GM23338 (cell line): ENCODE results near the gene GOLGA8R. TPM values are rescaled to one million over a fixed set of nuclear protein-coding genes. Genes with fewer than 3 reads are reported as not detected.
"Not testable (repeated sequence)": the region's sequence is repeated elsewhere in the genome, so short reads cannot be mapped to it uniquely, and the experiment has no call there.

Experiments
- ATAC-seq: fragments of 200-7000 bp; cut with Tn5 transposase; 3 replicates; pipeline ENCODE4 v1.9.1; 2020
- DNase-seq: peaks from one replicate; pipeline ENCODE4 v3.0.0-alpha.2; 2015; ENCODE audit warnings: low spot score
- H2AFZ ChIP-seq: fragments of 200-600 bp; sonication (generic); 2 replicates; pipeline ENCODE4 v1.8.0; 2016; ENCODE audit warnings: antibody characterized with exemption, mild to moderate bottlenecking, moderate library complexity
- H3F3A ChIP-seq: fragments of 200-600 bp; sonication (generic); replicated peaks from 2 replicates; pipeline ENCODE4 v1.8.0; 2017; ENCODE audit warnings: antibody characterized with exemption, mixed run types, low read depth
- H3K27ac ChIP-seq: fragments of 200-600 bp; sonication (generic); 2 replicates; pipeline ENCODE4 v1.6.1; 2016; ENCODE audit warnings: low read depth
- H3K27me3 ChIP-seq: fragments of 200-600 bp; sonication (generic); 2 replicates; pipeline ENCODE4 v1.8.0; 2016; ENCODE audit warnings: mild to moderate bottlenecking, mixed run types, moderate library complexity; ENCODE audit not compliant: insufficient read depth
- H3K36me3 ChIP-seq: fragments of 200-600 bp; sonication (generic); 2 replicates; pipeline ENCODE4 v1.8.0; 2016; ENCODE audit warnings: mild to moderate bottlenecking; ENCODE audit not compliant: insufficient read depth
- H3K4me1 ChIP-seq: fragments of 200-600 bp; sonication (generic); 2 replicates; pipeline ENCODE4 v1.8.0; 2016; ENCODE audit warnings: mild to moderate bottlenecking, moderate library complexity; ENCODE audit not compliant: insufficient read depth
- H3K4me2 ChIP-seq: fragments of 200-600 bp; sonication (generic); 2 replicates; pipeline ENCODE4 v1.7.1; 2017; ENCODE audit warnings: mixed run types
- H3K4me3 ChIP-seq: fragments of 200-600 bp; sonication (generic); 2 replicates; pipeline ENCODE4 v1.6.1; 2016; ENCODE audit warnings: mixed run types
- H3K79me2 ChIP-seq: fragments of 200-600 bp; sonication (generic); replicated peaks from 2 replicates; pipeline ENCODE4 v1.8.0; 2017; ENCODE audit warnings: mild to moderate bottlenecking; ENCODE audit not compliant: insufficient read depth
- H3K9me2 ChIP-seq: fragments of 200-600 bp; sonication (generic); 2 replicates; pipeline ENCODE4 v1.8.0; 2017; ENCODE audit not compliant: insufficient read depth
- H4K20me1 ChIP-seq: fragments of 200-600 bp; sonication (generic); replicated peaks from 2 replicates; pipeline ENCODE4 v1.8.0; 2017; ENCODE audit warnings: mild to moderate bottlenecking; ENCODE audit not compliant: insufficient read depth
- H3K27ac Mint-ChIP-seq: 2 replicates; pipeline ENCODE4 v1.8.0; 2020; ENCODE audit warnings: inconsistent platforms, mild to moderate bottlenecking, moderate library complexity, mixed read lengths
- H3K27me3 Mint-ChIP-seq: 3 replicates; pipeline ENCODE4 v1.8.0; 2022; ENCODE audit warnings: low read depth, mild to moderate bottlenecking, moderate library complexity, mixed read lengths, inconsistent platforms; ENCODE audit not compliant: insufficient read depth, poor library complexity
- H3K36me3 Mint-ChIP-seq: 3 replicates; pipeline ENCODE4 v1.8.0; 2021; ENCODE audit warnings: low read depth, mild to moderate bottlenecking, inconsistent platforms, moderate library complexity, mixed read lengths
- H3K4me1 Mint-ChIP-seq: 3 replicates; pipeline ENCODE4 v1.8.0; 2020; ENCODE audit warnings: mild to moderate bottlenecking, inconsistent platforms, mixed read lengths
- H3K4me3 Mint-ChIP-seq: 3 replicates; pipeline ENCODE4 v1.8.0; 2021; ENCODE audit warnings: moderate library complexity, mild to moderate bottlenecking, inconsistent platforms, mixed read lengths
- H3K9me3 Mint-ChIP-seq: 3 replicates; pipeline ENCODE4 v1.8.0; 2020; ENCODE audit warnings: moderate library complexity, mild to moderate bottlenecking, inconsistent platforms, mixed read lengths
- polyA plus RNA-seq: library from polyadenylated mRNA; unstranded; fragments of >200 nt; fragmentation: Nextera tagmentation; extraction: Ambion mirVana; gene quantifications from 2 replicates; pipeline ENCODE4 v1.2.1, GENCODE V29; 2016
- total RNA-seq: library from RNA; depleted of rRNA; stranded (reverse); fragments of >200 nt; shearing (Covaris generic); gene quantifications from 2 replicates; pipeline ENCODE4 v1.2.3, GENCODE V29; 2014

The GOLGA8R gene
- total and polyA plus RNA-seq, 2 experiments from 2014 or later: 0.17 to 0.27 TPM

DNA sequence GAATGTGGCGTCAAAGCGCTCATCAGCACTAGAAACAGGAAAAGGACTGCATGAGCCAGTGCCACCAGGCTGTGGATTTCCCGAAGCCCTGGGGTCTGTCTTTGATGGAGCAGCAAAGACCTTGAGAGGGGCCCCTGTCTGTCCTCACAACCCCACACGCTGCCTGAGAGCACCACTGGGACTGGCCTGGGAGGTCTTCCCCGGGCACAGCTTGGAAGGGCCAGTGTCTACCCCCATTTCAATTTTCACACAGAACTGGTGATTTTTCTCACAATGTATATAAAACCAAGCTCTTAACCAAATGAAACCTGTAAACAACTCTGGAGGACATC lies 37.0 kb downstream of the GOLGA8R start:
- H3K4me3 Mint-ChIP-seq, H3K79me2 ChIP-seq, H3K4me3 ChIP-seq, H2AFZ ChIP-seq, H3K4me2 ChIP-seq, H3K36me3 ChIP-seq, H3K27me3 Mint-ChIP-seq, H3K27ac ChIP-seq, H3K36me3 Mint-ChIP-seq, H3F3A ChIP-seq, H4K20me1 ChIP-seq, H3K27ac Mint-ChIP-seq, H3K9me3 Mint-ChIP-seq, H3K27me3 ChIP-seq, H3K4me1 Mint-ChIP-seq, DNase-seq, H3K4me1 ChIP-seq, H3K9me2 ChIP-seq: not testable (repeated sequence)
- peak; percentile 57 for ATAC-seq

DNA sequence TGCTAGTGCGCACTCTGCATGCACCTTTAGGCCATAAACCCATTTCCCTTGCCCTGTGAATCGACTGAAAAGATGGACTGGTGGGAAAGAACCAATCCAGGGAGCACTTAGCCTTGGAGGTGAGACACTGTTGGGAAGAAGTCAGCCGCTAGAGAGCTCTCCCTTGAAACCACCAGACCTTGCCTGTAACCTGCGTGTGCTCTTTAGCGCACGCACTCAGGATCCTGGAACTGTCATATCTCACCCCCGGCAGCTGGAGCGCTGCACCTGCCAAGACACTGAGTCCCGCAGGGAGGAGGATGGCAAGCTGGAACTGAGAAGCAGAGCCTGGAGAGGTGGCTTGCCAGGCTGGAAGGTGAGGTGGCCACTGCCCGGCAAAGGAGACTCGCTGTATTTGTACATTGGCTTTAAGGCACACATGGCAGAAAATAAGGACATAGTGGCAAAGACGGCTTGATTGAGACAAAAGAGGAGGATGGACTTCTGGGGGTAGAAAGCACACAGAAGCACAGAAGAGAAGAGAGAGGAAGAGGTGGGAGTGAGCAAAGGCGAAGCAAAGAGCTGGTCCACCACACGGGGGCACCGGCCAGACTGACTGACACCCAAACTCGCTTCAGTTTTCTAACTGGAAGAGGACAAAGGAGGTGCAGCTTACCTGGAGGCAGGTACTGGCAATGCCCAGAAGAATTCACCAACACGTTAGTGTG lies 37.5 kb downstream of the GOLGA8R start:
- not testable (repeated sequence) for H3K4me1 ChIP-seq, H3K36me3 ChIP-seq, H3K4me1 Mint-ChIP-seq, H3F3A ChIP-seq, H3K79me2 ChIP-seq, H4K20me1 ChIP-seq, H3K27ac ChIP-seq, H3K9me2 ChIP-seq, H3K4me3 ChIP-seq, H3K9me3 Mint-ChIP-seq, H3K4me3 Mint-ChIP-seq, H3K27ac Mint-ChIP-seq, DNase-seq, H3K4me2 ChIP-seq, H3K27me3 Mint-ChIP-seq, H3K27me3 ChIP-seq, H3K36me3 Mint-ChIP-seq, H2AFZ ChIP-seq
- peak; percentile 97 for ATAC-seq

- H3K9me3 Mint-ChIP-seq, H3K4me1 Mint-ChIP-seq, H3K27ac ChIP-seq, H3F3A ChIP-seq, H3K79me2 ChIP-seq, H3K36me3 ChIP-seq, H2AFZ ChIP-seq, DNase-seq, H3K4me2 ChIP-seq, H4K20me1 ChIP-seq, H3K4me3 Mint-ChIP-seq, H3K27ac Mint-ChIP-seq, H3K9me2 ChIP-seq, H3K27me3 Mint-ChIP-seq, H3K4me1 ChIP-seq, H3K4me3 ChIP-seq, H3K36me3 Mint-ChIP-seq, ATAC-seq, H3K27me3 ChIP-seq: not testable (repeated sequence)
Measured at GRCh38 chr15:30375872-30376271, 38.2 kb downstream of the GOLGA8R start.

- not testable (repeated sequence) for H3K36me3 Mint-ChIP-seq
Measured at GRCh38 chr15:30374862-30375261, 39.2 kb downstream of the GOLGA8R start.

GRCh38 chr15:30368271-30368670 lies 45.8 kb downstream of the GOLGA8R start:
- H3K4me1 Mint-ChIP-seq, H3K27me3 ChIP-seq, H3K4me2 ChIP-seq, H3K27ac Mint-ChIP-seq, H3K4me1 ChIP-seq, H3K9me3 Mint-ChIP-seq, DNase-seq, H3K4me3 ChIP-seq, H3K27ac ChIP-seq, H2AFZ ChIP-seq, H3K36me3 ChIP-seq, H3K36me3 Mint-ChIP-seq, H4K20me1 ChIP-seq, H3K9me2 ChIP-seq, H3K27me3 Mint-ChIP-seq, H3K79me2 ChIP-seq, H3K4me3 Mint-ChIP-seq, ATAC-seq, H3F3A ChIP-seq: not testable (repeated sequence)

More at GRCh38 chr15:30374862-30375261, 39.2 kb downstream of the GOLGA8R start:
- not testable (repeated sequence) for H3K4me3 Mint-ChIP-seq, H4K20me1 ChIP-seq, H3K27ac Mint-ChIP-seq, H3K4me3 ChIP-seq, ATAC-seq, H3K27me3 Mint-ChIP-seq, H3K4me1 Mint-ChIP-seq, H3K9me2 ChIP-seq, DNase-seq, H3K27me3 ChIP-seq, H3K27ac ChIP-seq, H3K4me2 ChIP-seq, H3K36me3 ChIP-seq, H3K4me1 ChIP-seq, H3K79me2 ChIP-seq, H3K9me3 Mint-ChIP-seq, H2AFZ ChIP-seq, H3F3A ChIP-seq

GRCh38 chr15:30367246-30367645 lies 46.8 kb downstream of the GOLGA8R start:
- not testable (repeated sequence) for H3K36me3 ChIP-seq, H3K27ac Mint-ChIP-seq, H3K79me2 ChIP-seq, H3K36me3 Mint-ChIP-seq, H3K27me3 ChIP-seq, H3K4me3 Mint-ChIP-seq, DNase-seq, H3K4me1 Mint-ChIP-seq, H3K9me3 Mint-ChIP-seq, H3K27ac ChIP-seq, H3K4me2 ChIP-seq, H3K9me2 ChIP-seq, H4K20me1 ChIP-seq, H2AFZ ChIP-seq, H3K27me3 Mint-ChIP-seq, ATAC-seq, H3K4me3 ChIP-seq, H3K4me1 ChIP-seq, H3F3A ChIP-seq

DNA sequence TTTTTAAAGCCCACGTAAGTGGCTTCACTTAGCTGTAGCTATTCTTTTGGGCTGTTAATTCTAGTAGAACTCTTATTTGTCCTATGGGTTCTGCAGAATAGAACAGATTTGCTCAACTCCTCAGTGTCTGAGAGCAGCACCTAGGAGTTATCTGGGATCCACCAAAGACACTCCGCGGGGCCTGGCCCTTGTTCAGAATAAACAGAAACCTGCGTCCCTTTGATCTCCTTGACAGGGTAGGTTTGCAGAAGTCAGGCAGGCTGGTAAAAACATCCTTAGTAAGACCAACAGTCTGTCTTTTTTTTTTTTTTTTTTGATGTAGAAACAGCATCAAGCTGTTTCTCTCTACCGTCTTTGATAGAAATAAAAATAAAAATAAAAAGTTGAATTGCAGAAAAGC lies 52.7 kb downstream of the GOLGA8R start:
- not testable (repeated sequence) for H3K36me3 ChIP-seq, H3K4me3 Mint-ChIP-seq, ATAC-seq, H3K9me3 Mint-ChIP-seq, H4K20me1 ChIP-seq, H3K4me3 ChIP-seq, H3K27ac Mint-ChIP-seq, H3K27me3 ChIP-seq, H3K4me2 ChIP-seq, H3K4me1 Mint-ChIP-seq, H3K9me2 ChIP-seq, H3F3A ChIP-seq, H3K27ac ChIP-seq, DNase-seq, H3K27me3 Mint-ChIP-seq, H3K36me3 Mint-ChIP-seq, H3K4me1 ChIP-seq, H2AFZ ChIP-seq, H3K79me2 ChIP-seq
